HG02678 (cell line): ENCODE results near the gene EPB41L4A.
A peak's percentile ranks its signal among the peaks of the same experiment; 100 is the strongest.
"Not testable (repeated sequence)": the region's sequence is repeated elsewhere in the genome, so short reads cannot be mapped to it uniquely, and the experiment has no call there.

Source experiments
- ATAC-seq: cut with Tn5 transposase; IDR thresholded peaks from one replicate; pipeline ENCODE4 v1.9.1; 2021; ENCODE audit warnings: mild to moderate bottlenecking, moderate library complexity; ENCODE audit not compliant: unreplicated experiment

EPB41L4A gene

GRCh38 chr5:112360740-112361139, 58.3 kb downstream of the EPB41L4A start:
- ATAC-seq: not testable (repeated sequence)

- no peak for ATAC-seq
These were observed 62.7 kb downstream of the EPB41L4A start for GRCh38 chr5:112356178-112356956.

GRCh38 chr5:112355058-112355685, 63.9 kb downstream of the EPB41L4A start:
- peak; percentile 60 for ATAC-seq

GRCh38 chr5:112353678-112354077, 65.4 kb downstream of the EPB41L4A start:
- ATAC-seq: no peak

GRCh38 chr5:112351225-112351624, 67.9 kb downstream of the EPB41L4A start:
- ATAC-seq: no peak

- ATAC-seq: no peak
These were observed 68.5 kb downstream of the EPB41L4A start for GRCh38 chr5:112350626-112351025.

GRCh38 chr5:112349371-112349770, 69.7 kb downstream of the EPB41L4A start:
- no peak for ATAC-seq

GRCh38 chr5:112348915-112349314, 70.2 kb downstream of the EPB41L4A start:
- ATAC-seq: no peak

GRCh38 chr5:112348387-112348786, 70.7 kb downstream of the EPB41L4A start:
- no peak for ATAC-seq

- peak; percentile 68 for ATAC-seq
These were observed 72.5 kb downstream of the EPB41L4A start for GRCh38 chr5:112346411-112347044.

GRCh38 chr5:112344540-112344939, 74.5 kb downstream of the EPB41L4A start:
- ATAC-seq: no peak

GRCh38 chr5:112342389-112342788, 76.7 kb downstream of the EPB41L4A start:
- no peak for ATAC-seq

GRCh38 chr5:112339761-112340160, 79.3 kb downstream of the EPB41L4A start:
- no peak for ATAC-seq

GRCh38 chr5:112338681-112339337, 80.3 kb downstream of the EPB41L4A start:
- no peak for ATAC-seq

GRCh38 chr5:112333331-112333781, 85.7 kb downstream of the EPB41L4A start:
- no peak for ATAC-seq

- ATAC-seq: no peak
These were observed 87.2 kb downstream of the EPB41L4A start for GRCh38 chr5:112331892-112332291.

GRCh38 chr5:112329419-112330090, 89.5 kb downstream of the EPB41L4A start:
- ATAC-seq: peak; percentile 91

- no peak for ATAC-seq
These were observed 95.9 kb downstream of the EPB41L4A start for GRCh38 chr5:112323166-112323565.

- no peak for ATAC-seq
These were observed 98.7 kb downstream of the EPB41L4A start for GRCh38 chr5:112320408-112320807.

GRCh38 chr5:112318346-112318745, 100.7 kb downstream of the EPB41L4A start:
- no peak for ATAC-seq

- ATAC-seq: no peak
These were observed 101.2 kb downstream of the EPB41L4A start for GRCh38 chr5:112317866-112318265.
